ENCODE measurements around the gene ZNF284. TPM values are rescaled to one million over a fixed set of nuclear protein-coding genes. Genes with fewer than 3 reads are reported as not detected.

Gene ZNF284
- total RNA-seq, 1 experiment from 2014 or later, result 1.7 TPM

DNA sequence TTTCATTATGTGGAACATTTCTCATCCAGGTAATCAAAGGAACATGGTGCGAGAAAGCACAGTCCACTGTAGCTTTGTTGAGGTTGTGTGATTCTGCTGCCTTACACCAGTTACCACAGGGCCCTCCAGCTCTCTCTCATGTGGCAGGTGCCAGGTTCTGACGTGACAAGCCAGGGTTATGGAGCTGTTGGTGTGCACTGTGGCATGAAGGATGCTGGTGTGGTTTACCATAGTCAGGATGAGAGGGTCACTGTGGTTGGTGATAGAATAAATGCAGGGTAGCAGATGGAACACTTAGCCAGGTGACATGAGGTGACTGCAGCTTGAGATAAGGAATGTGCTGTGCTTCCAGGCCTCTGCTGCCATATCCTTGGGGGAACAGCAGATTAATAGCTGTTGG, 12.7 kb upstream of the ZNF284 start (continued):
- TF ChIP-seq, protein P1, sequence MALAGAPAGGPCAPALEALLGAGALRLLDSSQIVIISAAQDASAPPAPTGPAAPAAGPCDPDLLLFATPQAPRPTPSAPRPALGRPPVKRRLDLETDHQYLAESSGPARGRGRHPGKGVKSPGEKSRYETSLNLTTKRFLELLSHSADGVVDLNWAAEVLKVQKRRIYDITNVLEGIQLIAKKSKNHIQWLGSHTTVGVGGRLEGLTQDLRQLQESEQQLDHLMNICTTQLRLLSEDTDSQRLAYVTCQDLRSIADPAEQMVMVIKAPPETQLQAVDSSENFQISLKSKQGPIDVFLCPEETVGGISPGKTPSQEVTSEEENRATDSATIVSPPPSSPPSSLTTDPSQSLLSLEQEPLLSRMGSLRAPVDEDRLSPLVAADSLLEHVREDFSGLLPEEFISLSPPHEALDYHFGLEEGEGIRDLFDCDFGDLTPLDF (CRISPR knock-in tag; IDR thresholded peaks at IDR 0.05), result no peak
- TF ChIP-seq, protein P2, sequence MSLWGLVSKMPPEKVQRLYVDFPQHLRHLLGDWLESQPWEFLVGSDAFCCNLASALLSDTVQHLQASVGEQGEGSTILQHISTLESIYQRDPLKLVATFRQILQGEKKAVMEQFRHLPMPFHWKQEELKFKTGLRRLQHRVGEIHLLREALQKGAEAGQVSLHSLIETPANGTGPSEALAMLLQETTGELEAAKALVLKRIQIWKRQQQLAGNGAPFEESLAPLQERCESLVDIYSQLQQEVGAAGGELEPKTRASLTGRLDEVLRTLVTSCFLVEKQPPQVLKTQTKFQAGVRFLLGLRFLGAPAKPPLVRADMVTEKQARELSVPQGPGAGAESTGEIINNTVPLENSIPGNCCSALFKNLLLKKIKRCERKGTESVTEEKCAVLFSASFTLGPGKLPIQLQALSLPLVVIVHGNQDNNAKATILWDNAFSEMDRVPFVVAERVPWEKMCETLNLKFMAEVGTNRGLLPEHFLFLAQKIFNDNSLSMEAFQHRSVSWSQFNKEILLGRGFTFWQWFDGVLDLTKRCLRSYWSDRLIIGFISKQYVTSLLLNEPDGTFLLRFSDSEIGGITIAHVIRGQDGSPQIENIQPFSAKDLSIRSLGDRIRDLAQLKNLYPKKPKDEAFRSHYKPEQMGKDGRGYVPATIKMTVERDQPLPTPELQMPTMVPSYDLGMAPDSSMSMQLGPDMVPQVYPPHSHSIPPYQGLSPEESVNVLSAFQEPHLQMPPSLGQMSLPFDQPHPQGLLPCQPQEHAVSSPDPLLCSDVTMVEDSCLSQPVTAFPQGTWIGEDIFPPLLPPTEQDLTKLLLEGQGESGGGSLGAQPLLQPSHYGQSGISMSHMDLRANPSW (CRISPR knock-in tag; conservative IDR thresholded peaks at IDR 0.05; ENCODE audit: low read depth), result no peak
- TF ChIP-seq ZNF138 (CRISPR knock-in tag; conservative IDR thresholded peaks at IDR 0.05), result no peak
- TF ChIP-seq TEAD1 (CRISPR knock-in tag; IDR thresholded peaks at IDR 0.05), result no peak
- TF ChIP-seq ELF4 (CRISPR knock-in tag; IDR thresholded peaks at IDR 0.05; ENCODE audit: low read depth), result no peak
- TF ChIP-seq, protein P3, sequence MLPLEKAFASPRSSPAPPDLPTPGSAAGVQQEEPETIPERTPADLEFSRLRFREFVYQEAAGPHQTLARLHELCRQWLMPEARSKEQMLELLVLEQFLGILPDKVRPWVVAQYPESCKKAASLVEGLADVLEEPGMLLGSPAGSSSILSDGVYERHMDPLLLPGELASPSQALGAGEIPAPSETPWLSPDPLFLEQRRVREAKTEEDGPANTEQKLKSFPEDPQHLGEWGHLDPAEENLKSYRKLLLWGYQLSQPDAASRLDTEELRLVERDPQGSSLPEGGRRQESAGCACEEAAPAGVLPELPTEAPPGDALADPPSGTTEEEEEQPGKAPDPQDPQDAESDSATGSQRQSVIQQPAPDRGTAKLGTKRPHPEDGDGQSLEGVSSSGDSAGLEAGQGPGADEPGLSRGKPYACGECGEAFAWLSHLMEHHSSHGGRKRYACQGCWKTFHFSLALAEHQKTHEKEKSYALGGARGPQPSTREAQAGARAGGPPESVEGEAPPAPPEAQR (CRISPR knock-in tag; IDR thresholded peaks at IDR 0.05), result no peak
- no peak for TF ChIP-seq ZNF416 (CRISPR knock-in tag; IDR thresholded peaks at IDR 0.05)
- TF ChIP-seq CBFB (CRISPR knock-in tag; IDR thresholded peaks at IDR 0.05; ENCODE audit: low read depth), result no peak
- no peak for TF ChIP-seq MYBL2 (CRISPR knock-in tag; IDR thresholded peaks at IDR 0.05)
- TF ChIP-seq, protein P4, sequence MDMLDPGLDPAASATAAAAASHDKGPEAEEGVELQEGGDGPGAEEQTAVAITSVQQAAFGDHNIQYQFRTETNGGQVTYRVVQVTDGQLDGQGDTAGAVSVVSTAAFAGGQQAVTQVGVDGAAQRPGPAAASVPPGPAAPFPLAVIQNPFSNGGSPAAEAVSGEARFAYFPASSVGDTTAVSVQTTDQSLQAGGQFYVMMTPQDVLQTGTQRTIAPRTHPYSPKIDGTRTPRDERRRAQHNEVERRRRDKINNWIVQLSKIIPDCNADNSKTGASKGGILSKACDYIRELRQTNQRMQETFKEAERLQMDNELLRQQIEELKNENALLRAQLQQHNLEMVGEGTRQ (CRISPR knock-in tag; IDR thresholded peaks at IDR 0.05), result no peak
- TF ChIP-seq JUN (CRISPR knock-in tag; IDR thresholded peaks at IDR 0.05), result no peak
- TF ChIP-seq, protein P5, sequence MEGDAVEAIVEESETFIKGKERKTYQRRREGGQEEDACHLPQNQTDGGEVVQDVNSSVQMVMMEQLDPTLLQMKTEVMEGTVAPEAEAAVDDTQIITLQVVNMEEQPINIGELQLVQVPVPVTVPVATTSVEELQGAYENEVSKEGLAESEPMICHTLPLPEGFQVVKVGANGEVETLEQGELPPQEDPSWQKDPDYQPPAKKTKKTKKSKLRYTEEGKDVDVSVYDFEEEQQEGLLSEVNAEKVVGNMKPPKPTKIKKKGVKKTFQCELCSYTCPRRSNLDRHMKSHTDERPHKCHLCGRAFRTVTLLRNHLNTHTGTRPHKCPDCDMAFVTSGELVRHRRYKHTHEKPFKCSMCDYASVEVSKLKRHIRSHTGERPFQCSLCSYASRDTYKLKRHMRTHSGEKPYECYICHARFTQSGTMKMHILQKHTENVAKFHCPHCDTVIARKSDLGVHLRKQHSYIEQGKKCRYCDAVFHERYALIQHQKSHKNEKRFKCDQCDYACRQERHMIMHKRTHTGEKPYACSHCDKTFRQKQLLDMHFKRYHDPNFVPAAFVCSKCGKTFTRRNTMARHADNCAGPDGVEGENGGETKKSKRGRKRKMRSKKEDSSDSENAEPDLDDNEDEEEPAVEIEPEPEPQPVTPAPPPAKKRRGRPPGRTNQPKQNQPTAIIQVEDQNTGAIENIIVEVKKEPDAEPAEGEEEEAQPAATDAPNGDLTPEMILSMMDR (IDR thresholded peaks at IDR 0.05), result no peak

DNA sequence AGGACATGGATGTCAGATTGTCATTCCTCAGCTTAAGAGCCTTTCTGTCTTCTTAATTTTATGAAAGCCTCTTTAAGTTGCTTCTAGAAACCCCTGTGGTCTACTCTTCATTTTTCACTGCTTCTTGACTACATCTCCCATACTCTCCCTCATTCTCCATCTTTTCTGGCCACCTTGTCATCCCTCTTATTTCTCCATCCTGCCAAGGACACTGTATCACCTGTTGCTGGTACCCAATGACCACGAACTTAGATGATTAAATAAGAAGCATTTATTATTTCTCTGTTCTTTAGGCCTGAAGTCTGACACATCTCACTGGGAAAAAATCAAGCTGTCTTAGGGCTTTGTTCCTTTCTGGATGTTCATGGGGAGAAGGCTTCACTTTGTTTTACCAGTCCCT, 10.9 kb upstream of the ZNF284 start:
- ATAC-seq (no peak), DNase-seq (ENCODE audit: low spot score) (no peak)
- Mint-ChIP-seq H3K4me3 (no peak overlapping the region), H3K36me3 (peaks cover 68% of the 10 kb centered on the region), H3K4me1 (no peaks in the 10 kb centered on the region), H3K9me3 (peaks cover 19% of the 10 kb centered on the region), H3K27ac (no peak overlapping the region), H3K27me3 (ENCODE audit: low read depth) (no peaks in the 10 kb centered on the region)
- ChIA-PET POLR2A (no interaction called here), CTCF (no interaction called here)
- TF ChIP-seq FOXP1 (CRISPR knock-in tag; IDR thresholded peaks at IDR 0.05; ENCODE audit: borderline replicate concordance), result no peak

DNA sequence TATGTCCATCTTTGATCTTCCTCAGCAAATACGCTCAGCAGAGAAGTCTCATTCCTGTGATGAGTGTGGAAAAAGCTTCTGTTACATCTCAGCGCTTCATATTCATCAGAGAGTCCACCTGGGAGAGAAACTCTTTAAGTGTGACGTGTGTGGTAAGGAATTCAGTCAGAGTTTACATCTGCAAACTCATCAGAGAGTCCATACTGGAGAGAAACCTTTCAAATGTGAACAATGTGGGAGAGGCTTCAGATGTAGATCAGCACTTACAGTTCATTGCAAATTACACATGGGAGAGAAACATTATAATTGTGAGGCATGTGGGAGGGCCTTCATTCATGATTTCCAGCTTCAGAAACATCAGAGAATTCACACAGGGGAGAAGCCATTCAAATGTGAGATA, 5.7 kb upstream of the ZNF284 start:
- ChIA-PET CTCF (no interaction called here), POLR2A (no interaction called here)
- ATAC-seq, result no peak
- DNase-seq (ENCODE audit: low spot score), result no peak
- no peak overlapping the region for H3K4me3 Mint-ChIP-seq
- peaks cover 4% of the 10 kb centered on the region; the same call in 1 of the 2 replicates for H3K4me1 Mint-ChIP-seq
- H3K36me3 Mint-ChIP-seq, result peaks cover 70% of the 10 kb centered on the region
- H3K27ac Mint-ChIP-seq, result no peak overlapping the region
- H3K9me3 Mint-ChIP-seq, result peaks cover 58% of the 10 kb centered on the region
- TF ChIP-seq CREM (CRISPR knock-in tag; IDR thresholded peaks at IDR 0.05) (no peak), NFATC4 (CRISPR knock-in tag; IDR thresholded peaks at IDR 0.05) (no peak), ZNF317 (CRISPR knock-in tag; IDR thresholded peaks at IDR 0.05; ENCODE audit: borderline replicate concordance, low read depth) (no peak)
- TF ChIP-seq, protein P5 (IDR thresholded peaks at IDR 0.05), result no peak
- TF ChIP-seq, protein P1 (CRISPR knock-in tag; IDR thresholded peaks at IDR 0.05), result no peak
- H3K27me3 Mint-ChIP-seq (ENCODE audit: low read depth), result peaks cover 7% of the 10 kb centered on the region; the same call in 1 of the 2 replicates
